HepG2 (cell line): ENCODE data around the gene TMEM270. TPM values are rescaled to one million over a fixed set of nuclear protein-coding genes. Genes with fewer than 3 reads are reported as not detected.

Experiments used
- ARNT2 ChIP-seq: sonication (generic); formaldehyde crosslinking; IDR thresholded peaks from 2 replicates; pipeline ENCODE4 v1.8.0; 2022; ENCODE audit warnings: mild to moderate bottlenecking, low read depth, missing genetic modification reagents, moderate library complexity
- CBFB ChIP-seq: sonication (generic); formaldehyde crosslinking; IDR thresholded peaks from 2 replicates; pipeline ENCODE4 v1.4.0; 2020; ENCODE audit warnings: missing genetic modification reagents
- CEBPZ ChIP-seq: IDR thresholded peaks from 2 replicates; pipeline ENCODE4 v1.6.1; 2012; ENCODE audit warnings: low read length, improper control_type of control experiment
- GATAD2A ChIP-seq: IDR thresholded peaks from 2 replicates; pipeline ENCODE4 v1.6.1; 2016
- MAX ChIP-seq: IDR thresholded peaks from 2 replicates; pipeline ENCODE4 v1.6.1; 2012; ENCODE audit warnings: inconsistent platforms
- RARA ChIP-seq: IDR thresholded peaks from 2 replicates; pipeline ENCODE4 v1.6.1; 2016; ENCODE audit warnings: missing genetic modification reagents, missing compliant biosample characterization
- TBX2 ChIP-seq: sonication (generic); formaldehyde crosslinking; IDR thresholded peaks from 2 replicates; pipeline ENCODE4 v1.5.0; 2020; ENCODE audit warnings: missing genetic modification reagents, mild to moderate bottlenecking, borderline replicate concordance
- WIZ ChIP-seq: sonication (generic); formaldehyde crosslinking; IDR thresholded peaks from 2 replicates; pipeline ENCODE4 v1.5.1; 2020; ENCODE audit warnings: mild to moderate bottlenecking, missing genetic modification reagents
- ZFP62 ChIP-seq: sonication (generic); formaldehyde crosslinking; IDR thresholded peaks from 2 replicates; pipeline ENCODE4 v1.4.0; 2020; ENCODE audit warnings: missing genetic modification reagents
- ZMAT3 ChIP-seq: sonication (generic); formaldehyde crosslinking; conservative IDR thresholded peaks from 2 replicates; pipeline ENCODE4 v1.7.0; 2021; ENCODE audit warnings: missing genetic modification reagents
- ZMYM2 ChIP-seq: sonication (generic); formaldehyde crosslinking; IDR thresholded peaks from 2 replicates; pipeline ENCODE4 v1.8.0; 2022; ENCODE audit warnings: mild to moderate bottlenecking, missing genetic modification reagents
- ZNF12 ChIP-seq: sonication (generic); formaldehyde crosslinking; IDR thresholded peaks from 2 replicates; pipeline ENCODE4 v1.5.0; 2020; ENCODE audit warnings: missing genetic modification reagents
- ZNF207 ChIP-seq: fragments of 450-650 bp; IDR thresholded peaks from 2 replicates; pipeline ENCODE4 v1.6.1; 2016; ENCODE audit warnings: antibody characterized with exemption, borderline replicate concordance
- ZNF296 ChIP-seq: sonication (generic); formaldehyde crosslinking; conservative IDR thresholded peaks from 2 replicates; pipeline ENCODE4 v1.5.0; 2020; ENCODE audit warnings: mild to moderate bottlenecking, missing genetic modification reagents
- ZNF512B ChIP-seq: sonication (generic); formaldehyde crosslinking; IDR thresholded peaks from 2 replicates; pipeline ENCODE4 v1.5.1; 2020; ENCODE audit warnings: missing genetic modification reagents, mild to moderate bottlenecking, borderline replicate concordance
- ZNF616 ChIP-seq: sonication (generic); formaldehyde crosslinking; IDR thresholded peaks from 2 replicates; pipeline ENCODE4 v1.5.0; 2020; ENCODE audit warnings: low read depth, mild to moderate bottlenecking, missing genetic modification reagents
- ZNF7 ChIP-seq: IDR thresholded peaks from 2 replicates; pipeline ENCODE4 v1.6.1; 2016; ENCODE audit warnings: missing biosample characterization, missing genetic modification reagents
- ZNF740 ChIP-seq: sonication (generic); formaldehyde crosslinking; IDR thresholded peaks from 2 replicates; pipeline ENCODE4 v1.4.0; 2020; ENCODE audit warnings: missing genetic modification reagents
- ZNF761 ChIP-seq: sonication (generic); formaldehyde crosslinking; conservative IDR thresholded peaks from 2 replicates; pipeline ENCODE4 v1.4.0; 2020; ENCODE audit warnings: mild to moderate bottlenecking, missing genetic modification reagents
- polyA plus RNA-seq, 8 experiments: library from polyadenylated mRNA; depleted of rRNA in 3 of 8; stranded (reverse) in 7 of 8; unstranded in 1 of 8; fragments of >200 nt; fragmentation: Illumina TruSeq in 4 of 8; extraction: Trizol in 4 of 8; gene quantifications; 2 replicates each; pipeline versions ENCODE4 v1.2.1 to v1.2.3, GENCODE V29; 2011 to 2016; ENCODE audit warnings: low read depth in 4 of 8, missing spikeins in 1 of 8, mixed read lengths in 1 of 8; ENCODE audit not compliant: insufficient read depth in 1 of 8
- total RNA-seq, 5 experiments: library from RNA; depleted of rRNA; stranded (reverse); fragments of >200 nt; fragmentation: Illumina TruSeq; extraction: Trizol; gene quantifications; 2 replicates each; pipeline ENCODE4 v1.2.3, GENCODE V29; 2016; ENCODE audit warnings: low read depth in 1 of 5
- TF ChIP-seq, protein P1 (sequence below): sonication (generic); formaldehyde crosslinking; IDR thresholded peaks from 2 replicates; pipeline ENCODE4 v1.5.1; 2020; ENCODE audit warnings: mild to moderate bottlenecking, missing genetic modification reagents, borderline replicate concordance
- TF ChIP-seq, protein P2 (sequence below): sonication (generic); formaldehyde crosslinking; IDR thresholded peaks from 2 replicates; pipeline ENCODE4 v1.4.0; 2020; ENCODE audit warnings: mild to moderate bottlenecking, missing genetic modification reagents

Gene TMEM270
- total and polyA plus RNA-seq, 2 of the 13 experiments (the other 11 are each of a cell fraction or from before 2014, with no cell fraction given) = not detected

DNA sequence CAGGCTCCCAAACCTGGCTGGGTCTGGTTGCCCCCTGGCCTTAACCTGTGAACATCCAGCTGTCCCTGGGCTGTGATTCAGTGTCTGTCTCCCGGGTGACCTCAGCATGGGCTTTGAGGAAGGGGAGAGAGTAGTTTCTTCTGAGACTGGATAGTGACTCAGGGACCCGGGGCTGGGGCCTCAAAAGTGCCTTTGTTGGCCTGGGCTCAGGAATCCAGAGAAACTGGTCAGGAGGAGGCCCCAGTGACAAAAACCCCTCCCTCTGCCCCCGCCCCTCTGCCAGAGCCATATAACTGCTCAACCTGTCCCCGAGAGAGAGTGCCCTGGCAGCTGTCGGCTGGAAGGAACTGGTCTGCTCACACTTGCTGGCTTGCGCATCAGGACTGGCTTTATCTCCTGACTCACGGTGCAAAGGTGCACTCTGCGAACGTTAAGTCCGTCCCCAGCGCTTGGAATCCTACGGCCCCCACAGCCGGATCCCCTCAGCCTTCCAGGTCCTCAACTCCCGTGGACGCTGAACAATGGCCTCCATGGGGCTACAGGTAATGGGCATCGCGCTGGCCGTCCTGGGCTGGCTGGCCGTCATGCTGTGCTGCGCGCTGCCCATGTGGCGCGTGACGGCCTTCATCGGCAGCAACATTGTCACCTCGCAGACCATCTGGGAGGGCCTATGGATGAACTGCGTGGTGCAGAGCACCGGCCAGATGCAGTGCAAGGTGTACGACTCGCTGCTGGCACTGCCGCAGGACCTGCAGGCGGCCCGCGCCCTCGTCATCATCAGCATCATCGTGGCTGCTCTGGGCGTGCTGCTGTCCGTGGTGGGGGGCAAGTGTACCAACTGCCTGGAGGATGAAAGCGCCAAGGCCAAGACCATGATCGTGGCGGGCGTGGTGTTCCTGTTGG is 30.0 kb upstream of the TMEM270 start, which contains the start of gene CLDN4 (continued):
- TF ChIP-seq ZFP62 (CRISPR knock-in tag) (no peak), ZNF296 (CRISPR knock-in tag) (no peak; the same call in 1 of the 2 replicates), ZNF12 (CRISPR knock-in tag) (no peak), ZNF761 (CRISPR knock-in tag) (no peak), ARNT2 (CRISPR knock-in tag) (peak; percentile 53; the same call in 1 of the 2 replicates), MAX (peak; percentile 75; the same call in 1 of the 2 replicates), WIZ (CRISPR knock-in tag) (no peak), ZNF616 (CRISPR knock-in tag) (0 out of 2 replicates have a peak, but pooled peaks have one; percentile 66), ZNF7 (CRISPR knock-in tag) (no peak), ZNF207 (no peak), ZMYM2 (no peak), GATAD2A (CRISPR knock-in tag) (no peak; the same call in 1 of the 2 replicates), CBFB (no peak), RARA (peak; percentile 20; the same call in 1 of the 2 replicates), ZMAT3 (CRISPR knock-in tag) (no peak), ZNF740 (CRISPR knock-in tag) (no peak), TBX2 (CRISPR knock-in tag) (peak; percentile 58; the same call in 1 of the 2 replicates), ZNF512B (CRISPR knock-in tag) (peak; percentile 81; the same call in 1 of the 2 replicates), CEBPZ (no peak)
- TF ChIP-seq, protein P1, sequence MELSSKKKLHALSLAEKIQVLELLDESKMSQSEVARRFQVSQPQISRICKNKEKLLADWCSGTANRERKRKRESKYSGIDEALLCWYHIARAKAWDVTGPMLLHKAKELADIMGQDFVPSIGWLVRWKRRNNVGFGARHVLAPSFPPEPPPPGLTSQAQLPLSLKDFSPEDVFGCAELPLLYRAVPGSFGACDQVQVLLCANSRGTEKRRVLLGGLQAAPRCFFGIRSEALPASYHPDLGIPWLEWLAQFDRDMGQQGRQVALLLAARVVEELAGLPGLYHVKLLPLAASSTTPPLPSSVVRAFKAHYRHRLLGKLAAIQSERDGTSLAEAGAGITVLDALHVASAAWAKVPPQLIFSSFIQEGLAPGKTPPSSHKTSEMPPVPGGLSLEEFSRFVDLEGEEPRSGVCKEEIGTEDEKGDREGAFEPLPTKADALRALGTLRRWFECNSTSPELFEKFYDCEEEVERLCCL (CRISPR knock-in tag) = no peak
- TF ChIP-seq, protein P2, sequence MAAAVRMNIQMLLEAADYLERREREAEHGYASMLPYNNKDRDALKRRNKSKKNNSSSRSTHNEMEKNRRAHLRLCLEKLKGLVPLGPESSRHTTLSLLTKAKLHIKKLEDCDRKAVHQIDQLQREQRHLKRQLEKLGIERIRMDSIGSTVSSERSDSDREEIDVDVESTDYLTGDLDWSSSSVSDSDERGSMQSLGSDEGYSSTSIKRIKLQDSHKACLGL = peak; percentile 87; the same call in 1 of the 2 replicates
